IgD-negative memory B cell (primary cell): ENCODE results near the gene DCHS1. TPM values are rescaled to one million over a fixed set of nuclear protein-coding genes. Genes with fewer than 3 reads are reported as not detected.

ENCODE experiments used
- H3K27ac Mint-ChIP-seq, 3 donors: one replicate each; pipeline ENCODE4 v1.8.0; 2020 to 2022; ENCODE audit warnings: mild to moderate bottlenecking in 3 of 3, mixed read lengths in 3 of 3, moderate library complexity in 1 of 3
- H3K27me3 Mint-ChIP-seq: one replicate; pipeline ENCODE4 v1.8.0; 2021; ENCODE audit warnings: mixed read lengths
- H3K36me3 Mint-ChIP-seq: one replicate; pipeline ENCODE4 v1.8.0; 2020; ENCODE audit warnings: mild to moderate bottlenecking, mixed read lengths
- H3K4me1 Mint-ChIP-seq, 3 donors: one replicate each; pipeline ENCODE4 v1.8.0; 2020 to 2022; ENCODE audit warnings: mixed read lengths in 3 of 3, mild to moderate bottlenecking in 1 of 3
- H3K4me3 Mint-ChIP-seq, 4 donors: one replicate each; pipeline ENCODE4 v1.8.0; 2020 to 2022; ENCODE audit warnings: mild to moderate bottlenecking in 4 of 4, mixed read lengths in 4 of 4, moderate library complexity in 3 of 4
- H3K9me3 Mint-ChIP-seq, 3 donors: one replicate each; pipeline ENCODE4 v1.8.0; 2020 to 2021; ENCODE audit warnings: mixed read lengths in 3 of 3, mild to moderate bottlenecking in 1 of 3
- polyA plus RNA-seq: library from polyadenylated mRNA; unstranded; fragments of 300-500 nt; fragmentation: Illumina TruSeq; gene quantifications from one replicate; pipeline ENCODE4 v1.2.3, GENCODE V29; 2021

Gene DCHS1
- polyA plus RNA-seq, 1 donor from 2014 or later = 0.06 TPM

DNA sequence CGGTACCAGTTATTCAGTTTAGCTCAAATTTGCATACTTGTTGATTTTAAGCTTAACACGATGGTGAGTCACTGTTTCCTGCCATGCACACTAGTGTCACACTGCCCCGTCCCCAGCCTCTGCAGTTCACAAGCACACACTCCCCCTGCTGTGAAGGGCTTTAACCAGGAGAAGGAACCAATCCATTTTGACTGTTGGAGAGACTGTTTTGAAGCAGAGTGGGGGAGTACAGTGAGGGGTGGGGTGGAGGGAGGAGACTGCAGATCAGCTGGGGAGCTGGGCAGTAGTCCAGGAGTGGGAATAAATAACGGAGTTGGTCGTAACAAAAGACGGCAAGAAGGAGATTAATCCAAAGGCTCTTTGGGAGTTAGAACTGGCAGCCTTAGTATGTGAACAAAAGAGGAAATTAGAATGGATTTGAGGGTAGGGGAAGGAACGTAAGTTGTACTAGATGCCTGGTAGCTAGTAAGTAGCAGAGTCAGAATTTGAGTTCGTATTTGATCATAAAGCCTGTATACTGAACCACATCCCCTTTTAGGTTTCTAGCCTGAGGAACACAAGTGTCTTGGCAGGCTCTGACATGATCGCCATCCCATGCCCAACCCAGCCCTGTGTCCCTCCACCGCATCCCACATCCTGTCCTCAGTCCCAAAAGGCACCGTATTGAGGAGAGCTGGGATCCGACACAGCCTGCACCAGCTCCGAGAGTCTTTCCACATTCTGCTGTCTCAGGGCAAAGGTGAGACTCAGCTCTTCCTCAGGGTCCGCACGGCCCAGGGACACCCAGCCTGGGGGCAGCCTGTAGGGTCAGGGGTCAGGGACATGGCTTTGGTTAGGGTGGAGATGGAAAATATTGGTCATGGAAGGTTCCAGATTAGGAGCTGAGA lies 37.2 kb downstream of the DCHS1 start:
- H3K9me3 Mint-ChIP-seq = no peaks in the 10 kb centered on the region
- peaks cover 2% of the 10 kb centered on the region for H3K36me3 Mint-ChIP-seq
- H3K4me3 Mint-ChIP-seq = no peak overlapping the region
- H3K4me1 Mint-ChIP-seq = peaks cover 0 to 10% (median 9%) of the 10 kb centered on the region in 3 donors
- H3K27ac Mint-ChIP-seq = no peak overlapping the region
- H3K27me3 Mint-ChIP-seq = no peaks in the 10 kb centered on the region

GRCh38 chr11:6617315-6617781 lies 38.3 kb downstream of the DCHS1 start:
- no peaks in the 10 kb centered on the region for H3K27me3 Mint-ChIP-seq
- H3K4me3 Mint-ChIP-seq = peak overlapping the region in 2 of 4 donors; percentile 56 to 63
- H3K27ac Mint-ChIP-seq = no peak overlapping the region
- peaks cover 0 to 10% (median 9%) of the 10 kb centered on the region in 3 donors for H3K4me1 Mint-ChIP-seq
- peaks cover 2% of the 10 kb centered on the region for H3K36me3 Mint-ChIP-seq
- H3K9me3 Mint-ChIP-seq = no peaks in the 10 kb centered on the region

GRCh38 chr11:6616596-6617250 lies 38.9 kb downstream of the DCHS1 start:
- no peaks in the 10 kb centered on the region for H3K9me3 Mint-ChIP-seq
- peak overlapping the region in 1 of 4 donors; percentile 26 for H3K4me3 Mint-ChIP-seq
- H3K27ac Mint-ChIP-seq = peak overlapping the region in 1 of 3 donors; percentile 70
- H3K27me3 Mint-ChIP-seq = no peaks in the 10 kb centered on the region
- H3K36me3 Mint-ChIP-seq = peaks cover 2% of the 10 kb centered on the region
- H3K4me1 Mint-ChIP-seq = peaks cover 0 to 9% (median 9%) of the 10 kb centered on the region in 3 donors

DNA sequence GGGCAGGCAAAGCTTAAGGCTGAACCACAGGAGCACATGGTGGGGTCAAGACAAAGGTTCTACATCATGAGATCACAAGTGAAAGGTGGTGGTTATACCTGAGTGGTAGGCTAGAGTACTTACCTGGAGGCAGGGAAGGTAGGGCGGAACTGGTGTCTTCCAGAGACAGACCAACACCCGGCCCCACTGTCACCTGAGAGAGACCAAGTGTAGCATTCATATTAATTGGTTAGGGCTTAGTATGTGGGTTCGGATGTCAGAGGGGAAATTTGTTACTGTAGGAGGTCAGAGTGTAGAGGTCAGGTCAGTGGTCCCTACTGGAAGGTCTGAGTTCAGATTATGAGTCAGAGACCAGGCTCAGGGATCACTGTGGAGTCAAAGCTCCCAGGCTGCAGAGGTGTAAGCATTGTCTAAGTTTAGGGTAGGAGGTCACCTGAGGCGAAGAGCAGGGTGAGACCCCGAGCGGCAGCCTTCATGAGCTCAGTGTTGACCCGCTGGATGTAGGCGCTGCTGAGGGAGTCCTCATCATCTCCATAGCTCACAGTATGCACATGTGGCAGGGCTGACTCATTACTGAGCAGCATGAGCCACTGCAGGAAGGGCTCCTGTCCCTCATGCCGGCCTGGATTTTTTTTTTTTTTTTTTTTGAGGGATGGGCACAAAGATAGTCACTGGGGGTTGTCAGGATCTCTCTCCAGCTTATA lies 39.6 kb downstream of the DCHS1 start:
- Mint-ChIP-seq H3K4me1 (peaks cover 3 to 14% (median 13%) of the 10 kb centered on the region in 3 donors), H3K9me3 (no peaks in the 10 kb centered on the region), H3K27ac (peak overlapping the region; percentile 33 to 70 (median 41)), H3K27me3 (no peaks in the 10 kb centered on the region), H3K4me3 (peak overlapping the region in 1 of 4 donors; percentile 47), H3K36me3 (peaks cover 2% of the 10 kb centered on the region)

DNA sequence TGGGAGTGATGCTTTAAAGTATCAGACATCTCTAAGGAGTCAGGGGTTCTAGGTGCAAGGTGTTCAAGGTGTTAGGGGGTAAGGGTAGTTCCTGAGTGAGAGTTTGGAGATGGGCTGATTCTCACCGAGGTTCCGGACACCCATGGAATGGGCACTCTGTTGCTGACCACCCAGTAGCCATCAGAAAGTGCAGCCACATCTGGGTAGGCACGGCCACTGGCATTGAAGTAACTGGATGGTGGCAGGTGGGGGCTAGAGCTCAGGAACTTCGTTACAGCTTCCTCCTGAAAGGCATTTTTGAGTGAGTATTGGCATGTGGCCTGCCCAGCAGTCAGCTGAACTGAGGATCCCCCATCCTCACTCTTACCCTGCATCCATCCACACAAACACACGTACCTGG lies 40.6 kb downstream of the DCHS1 start:
- H3K36me3 Mint-ChIP-seq = peaks cover 2% of the 10 kb centered on the region
- peaks cover 3 to 18% (median 16%) of the 10 kb centered on the region in 3 donors for H3K4me1 Mint-ChIP-seq
- H3K27me3 Mint-ChIP-seq = no peaks in the 10 kb centered on the region
- H3K27ac Mint-ChIP-seq = peak overlapping the region; percentile 10 to 70 (median 21)
- H3K9me3 Mint-ChIP-seq = no peaks in the 10 kb centered on the region
- peak overlapping the region in 1 of 4 donors; percentile 47 for H3K4me3 Mint-ChIP-seq

GRCh38 chr11:6614446-6614845 lies 41.2 kb downstream of the DCHS1 start:
- Mint-ChIP-seq H3K4me1 (peaks cover 3 to 21% (median 16%) of the 10 kb centered on the region in 3 donors), H3K36me3 (peaks cover 3% of the 10 kb centered on the region), H3K27me3 (no peaks in the 10 kb centered on the region), H3K27ac (peak overlapping the region in 1 of 3 donors; percentile 10), H3K4me3 (no peak overlapping the region), H3K9me3 (no peaks in the 10 kb centered on the region)

- no peak overlapping the region for H3K27ac Mint-ChIP-seq
- H3K4me3 Mint-ChIP-seq = no peak overlapping the region
- H3K4me1 Mint-ChIP-seq = peaks cover 3 to 21% (median 16%) of the 10 kb centered on the region in 3 donors
- H3K36me3 Mint-ChIP-seq = peaks cover 5% of the 10 kb centered on the region
- H3K9me3 Mint-ChIP-seq = no peaks in the 10 kb centered on the region
- H3K27me3 Mint-ChIP-seq = no peaks in the 10 kb centered on the region
Observed at GRCh38 chr11:6613496-6613895, 42.1 kb downstream of the DCHS1 start.

- peaks cover 5% of the 10 kb centered on the region for H3K36me3 Mint-ChIP-seq
- no peaks in the 10 kb centered on the region for H3K27me3 Mint-ChIP-seq
- H3K27ac Mint-ChIP-seq = peak within 1 kb of the TSS in 1 of 3 donors; percentile 97
- H3K9me3 Mint-ChIP-seq = no peaks in the 10 kb centered on the region
- peak within 1 kb of the TSS in 3 of 4 donors; percentile 86 to 97 (median 94) for H3K4me3 Mint-ChIP-seq
- peaks cover 6 to 24% (median 17%) of the 10 kb centered on the region in 3 donors for H3K4me1 Mint-ChIP-seq
Observed at GRCh38 chr11:6612213-6613041, 43.2 kb downstream of the DCHS1 start, which contains the start of gene TAF10. TSS of gene TAF10 (minus strand) at chr11:6612216. CDS start at chr11:6612189, 27 bp downstream.

GRCh38 chr11:6611963-6612212 lies 43.7 kb downstream of the DCHS1 start:
- Mint-ChIP-seq H3K36me3 (peaks cover 5% of the 10 kb centered on the region), H3K4me3 (peak overlapping the region in 3 of 4 donors; percentile 86 to 97 (median 94)), H3K27me3 (no peaks in the 10 kb centered on the region), H3K27ac (peak overlapping the region in 1 of 3 donors; percentile 97), H3K4me1 (peaks cover 9 to 27% (median 19%) of the 10 kb centered on the region in 3 donors), H3K9me3 (no peaks in the 10 kb centered on the region)

DNA sequence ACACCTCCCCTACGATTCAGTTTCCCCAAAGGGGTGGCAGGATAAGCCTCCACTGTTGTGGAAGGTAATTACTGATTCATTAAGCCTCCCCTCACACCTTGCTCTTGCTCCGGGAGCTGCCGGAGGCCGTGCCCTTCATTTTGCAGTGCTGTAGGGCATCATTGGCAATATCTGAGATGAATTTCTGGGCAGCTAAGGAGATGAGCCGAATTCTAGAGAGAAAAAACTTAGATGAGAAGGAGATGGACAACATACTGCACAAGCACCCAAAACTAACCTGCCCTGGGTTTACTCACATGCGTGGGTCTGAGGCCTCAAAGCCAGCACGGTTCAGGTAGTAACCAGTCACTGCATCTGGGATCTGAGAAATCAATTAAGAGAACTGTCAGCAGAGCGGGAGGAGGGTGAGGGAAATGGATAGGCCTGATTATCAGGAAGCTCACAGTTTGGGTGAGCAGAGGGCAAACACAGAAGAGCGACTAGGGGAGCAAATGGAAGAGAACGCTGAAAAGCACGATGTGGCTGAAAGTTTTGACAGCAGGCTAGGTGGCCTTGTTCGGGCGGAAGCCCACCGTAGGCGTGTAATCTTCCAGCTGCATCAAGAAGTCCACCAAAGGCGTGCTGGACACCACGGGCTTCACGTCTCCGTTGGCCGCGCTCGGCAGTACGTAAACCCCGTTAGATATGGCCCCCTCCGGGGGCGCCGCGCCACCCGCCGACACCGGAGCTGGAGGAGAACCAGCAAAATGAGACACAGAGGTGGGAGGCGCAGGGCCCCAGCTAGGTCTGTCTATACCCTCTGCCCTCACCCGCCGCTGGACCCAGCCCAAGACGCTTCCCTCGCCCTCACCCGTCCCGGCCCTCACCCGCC lies 44.3 kb downstream of the DCHS1 start:
- Mint-ChIP-seq H3K27me3 (no peaks in the 10 kb centered on the region), H3K4me3 (peak overlapping the region in 3 of 4 donors; percentile 86 to 97 (median 94)), H3K27ac (peak overlapping the region in 1 of 3 donors; percentile 97), H3K4me1 (peaks cover 12 to 28% (median 22%) of the 10 kb centered on the region in 3 donors), H3K36me3 (peaks cover 5% of the 10 kb centered on the region), H3K9me3 (no peaks in the 10 kb centered on the region)

DNA sequence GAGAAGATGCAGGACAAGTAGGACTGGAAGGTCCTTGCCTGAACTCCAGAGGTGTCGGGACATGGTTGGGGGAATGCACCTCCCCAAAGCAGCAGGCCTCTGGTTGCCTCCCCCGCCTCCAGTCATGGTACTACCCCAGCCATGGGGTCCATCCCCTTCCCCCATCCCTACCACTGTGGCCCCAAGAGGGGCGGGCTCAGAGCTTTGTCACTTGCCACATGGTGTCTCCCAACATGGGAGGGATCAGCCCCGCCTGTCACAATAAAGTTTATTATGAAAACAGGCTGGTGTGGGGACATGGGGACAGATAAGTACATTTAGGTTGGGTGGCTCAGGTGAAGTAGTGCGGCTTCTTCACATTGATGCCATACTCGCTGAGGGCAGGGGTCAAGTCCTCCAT lies 45.0 kb downstream of the DCHS1 start:
- Mint-ChIP-seq H3K36me3 (peaks cover 3% of the 10 kb centered on the region), H3K4me3 (peak overlapping the region in 3 of 4 donors; percentile 86 to 97 (median 94))

GRCh38 chr11:6609502-6610015 lies 46.0 kb downstream of the DCHS1 start:
- peak overlapping the region; percentile 9 to 85 (median 67) for H3K27ac Mint-ChIP-seq

More for the DNA sequence above, 45.0 kb downstream of the DCHS1 start:
- Mint-ChIP-seq H3K4me1 (peaks cover 18 to 28% (median 25%) of the 10 kb centered on the region in 3 donors), H3K27ac (peak overlapping the region in 1 of 3 donors; percentile 9), H3K9me3 (no peaks in the 10 kb centered on the region), H3K27me3 (no peaks in the 10 kb centered on the region)

More at GRCh38 chr11:6609502-6610015, 46.0 kb downstream of the DCHS1 start:
- H3K27me3 Mint-ChIP-seq = no peaks in the 10 kb centered on the region
- peak overlapping the region in 2 of 4 donors; percentile 39 to 52 for H3K4me3 Mint-ChIP-seq
- peaks cover 3% of the 10 kb centered on the region for H3K36me3 Mint-ChIP-seq
- H3K9me3 Mint-ChIP-seq = no peaks in the 10 kb centered on the region
- peaks cover 18 to 27% (median 25%) of the 10 kb centered on the region in 3 donors for H3K4me1 Mint-ChIP-seq
